HuH-7.5 (cell line): ENCODE measurements around the gene DDA1.

ENCODE experiments used
- DNase-seq: peaks from one replicate; pipeline ENCODE4 v3.0.0; 2011; ENCODE audit warnings: low spot score

The DDA1 gene

DNA sequence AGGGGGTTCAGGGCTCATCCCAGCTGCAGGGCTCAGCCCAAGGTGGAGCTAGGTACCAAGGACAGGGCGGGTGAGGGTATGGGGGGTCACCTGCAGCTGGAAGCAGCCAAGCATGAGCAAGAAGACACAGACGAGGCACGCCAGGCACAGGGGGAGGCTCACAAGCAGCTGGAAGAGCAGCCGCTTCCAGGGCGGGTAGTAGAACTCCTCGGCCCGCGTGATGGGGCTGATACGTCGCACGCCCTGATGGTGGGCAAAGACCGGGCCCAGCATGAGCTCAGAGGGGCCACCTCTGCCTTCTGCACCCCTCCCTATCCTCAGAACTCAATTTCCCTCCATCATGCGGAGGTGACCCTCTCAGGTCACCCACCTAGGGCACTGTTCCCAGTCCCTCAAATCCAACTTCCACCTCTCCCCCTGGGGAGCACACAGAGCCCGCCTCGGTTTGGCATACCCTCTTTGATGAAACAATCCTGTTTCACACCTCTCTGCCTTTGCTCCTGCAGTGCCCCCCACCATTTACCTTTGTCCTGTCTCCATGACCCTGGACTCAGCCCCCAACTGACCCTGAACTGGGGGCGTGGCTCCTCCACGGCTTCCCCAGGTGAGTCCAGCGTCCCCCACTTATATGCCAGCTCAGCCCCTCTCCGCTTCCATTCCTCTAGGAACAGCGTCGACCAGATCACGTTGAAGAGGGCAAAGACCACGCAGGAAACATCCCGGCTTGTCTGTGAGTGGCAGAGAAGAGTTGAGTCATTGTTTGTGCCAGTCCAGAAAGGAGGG, 21.1 kb downstream of the DDA1 start:
- DNase-seq: no peak

DNA sequence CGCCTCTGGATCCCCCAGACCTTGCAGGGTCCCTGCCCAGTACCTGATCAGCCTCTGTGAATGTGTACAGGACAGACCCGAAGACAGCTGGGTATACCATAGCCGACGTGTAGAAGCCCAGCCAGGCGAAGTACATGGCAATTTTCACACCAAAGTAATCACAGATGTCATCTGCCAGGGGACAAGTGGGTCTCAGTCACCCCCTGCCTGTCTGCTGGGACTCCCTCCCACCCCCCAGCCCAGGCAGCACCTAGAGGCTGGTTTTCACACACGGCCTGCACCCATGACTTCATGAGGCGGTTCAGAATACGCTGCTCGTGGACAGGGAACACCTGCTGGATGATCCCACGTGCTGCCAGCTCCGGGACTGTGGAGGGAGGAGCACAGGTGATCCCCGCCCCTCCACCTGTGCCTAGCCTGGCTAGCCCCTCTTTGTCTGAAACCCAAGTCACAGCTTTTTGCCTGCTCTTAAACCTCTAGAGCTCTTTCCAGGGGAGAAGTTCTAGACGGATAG, 21.7 kb downstream of the DDA1 start:
- DNase-seq: no peak

DNA sequence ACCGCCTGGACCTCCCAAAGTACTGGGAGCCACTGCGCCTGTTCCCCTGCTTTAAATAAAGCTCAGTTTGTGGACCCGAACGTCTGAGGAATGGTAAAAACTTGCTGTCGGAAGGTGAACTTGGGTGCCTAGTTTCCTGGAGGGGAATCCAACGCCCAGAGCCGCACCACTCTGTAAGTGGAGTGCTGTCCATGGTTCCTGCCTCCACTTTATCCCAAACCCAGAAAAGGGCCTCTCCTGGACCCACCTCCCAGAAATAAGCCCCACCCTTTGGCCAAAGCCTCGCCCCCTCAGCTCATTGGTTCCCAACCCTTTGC, 23.0 kb downstream of the DDA1 start:
- DNase-seq: no peak

DNA sequence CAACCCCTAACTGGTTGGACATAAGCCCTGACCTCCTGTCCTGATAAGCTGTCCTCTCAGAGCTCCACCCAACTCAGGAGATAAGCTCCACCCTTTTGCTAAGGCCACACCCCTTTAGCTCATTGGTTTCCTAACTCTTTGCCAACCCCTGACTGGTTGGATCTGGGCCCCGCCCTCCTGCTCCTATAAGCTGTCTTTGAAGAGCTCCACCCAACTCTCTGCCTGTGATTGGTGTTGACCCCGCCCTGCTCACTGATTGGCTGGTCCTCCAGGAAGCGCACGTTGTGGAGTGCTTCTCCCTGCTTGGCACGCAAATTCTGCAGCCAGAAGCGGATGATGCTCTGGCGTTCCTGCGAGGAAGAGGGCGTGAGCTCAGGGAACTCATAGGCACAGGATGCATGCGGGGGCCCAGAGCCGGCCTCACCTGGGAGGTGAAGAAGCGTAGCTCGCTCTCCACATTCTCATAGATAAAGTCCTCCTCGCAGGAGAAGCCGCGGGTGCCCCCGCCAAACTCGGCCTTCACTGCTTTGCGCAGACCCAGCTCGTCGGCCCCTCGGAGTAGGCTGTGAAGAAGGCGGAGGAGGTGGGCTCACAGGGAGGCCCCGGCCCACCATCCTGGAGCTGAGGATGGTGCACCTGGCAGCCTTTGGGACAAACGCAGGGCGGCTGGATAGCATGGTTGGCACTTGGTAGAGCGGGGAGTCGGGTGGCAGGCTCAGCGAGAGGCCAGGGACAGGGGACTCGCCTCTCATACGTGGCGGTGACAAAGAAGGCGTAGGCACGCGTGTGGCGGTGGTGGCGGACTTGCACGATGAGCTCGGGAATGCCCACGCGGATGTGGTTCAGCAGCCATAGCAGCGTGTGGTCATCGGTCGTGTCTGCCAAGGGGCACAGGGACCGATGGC, 23.6 kb downstream of the DDA1 start:
- DNase-seq: peak; percentile 74

DNA sequence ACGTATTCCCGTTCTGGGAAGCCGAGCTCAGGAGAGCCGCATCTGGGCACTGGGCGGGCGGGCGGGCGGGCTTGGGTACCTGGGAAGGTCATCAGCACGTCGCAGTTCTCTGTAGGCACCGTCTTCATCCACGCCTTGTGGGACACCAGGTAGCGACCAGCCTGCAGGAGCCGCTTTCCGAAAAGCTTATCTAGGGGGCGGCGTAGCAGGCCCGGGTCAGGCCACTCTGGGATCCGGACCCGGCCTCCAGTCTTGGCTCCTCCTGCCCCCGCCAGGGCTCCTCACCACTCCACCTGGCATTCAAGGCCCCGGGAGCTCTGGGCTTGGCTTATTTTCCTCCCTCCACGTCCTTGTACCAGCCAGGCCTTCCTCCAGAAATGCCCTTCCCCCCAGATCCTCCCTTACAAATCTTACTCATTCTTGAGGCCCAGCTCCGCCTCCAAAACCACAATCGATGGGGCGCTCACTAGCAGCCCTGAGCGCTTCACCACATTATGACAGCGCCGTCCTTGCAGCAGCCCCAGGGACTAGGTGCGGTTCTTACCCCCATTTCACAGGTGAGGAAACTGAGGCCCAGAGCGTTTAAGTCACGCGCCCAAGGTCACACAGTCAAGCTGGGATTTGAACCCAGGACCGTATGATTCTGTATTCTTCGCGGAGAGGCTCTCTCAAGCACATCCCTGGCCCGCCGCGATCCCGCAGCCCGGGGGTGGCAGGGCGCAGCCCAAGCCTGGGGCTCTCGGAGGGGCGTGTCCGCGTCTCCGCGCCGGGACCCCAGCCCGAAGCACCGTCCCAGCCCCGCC, 24.4 kb downstream of the DDA1 start:
- no peak for DNase-seq

DNA sequence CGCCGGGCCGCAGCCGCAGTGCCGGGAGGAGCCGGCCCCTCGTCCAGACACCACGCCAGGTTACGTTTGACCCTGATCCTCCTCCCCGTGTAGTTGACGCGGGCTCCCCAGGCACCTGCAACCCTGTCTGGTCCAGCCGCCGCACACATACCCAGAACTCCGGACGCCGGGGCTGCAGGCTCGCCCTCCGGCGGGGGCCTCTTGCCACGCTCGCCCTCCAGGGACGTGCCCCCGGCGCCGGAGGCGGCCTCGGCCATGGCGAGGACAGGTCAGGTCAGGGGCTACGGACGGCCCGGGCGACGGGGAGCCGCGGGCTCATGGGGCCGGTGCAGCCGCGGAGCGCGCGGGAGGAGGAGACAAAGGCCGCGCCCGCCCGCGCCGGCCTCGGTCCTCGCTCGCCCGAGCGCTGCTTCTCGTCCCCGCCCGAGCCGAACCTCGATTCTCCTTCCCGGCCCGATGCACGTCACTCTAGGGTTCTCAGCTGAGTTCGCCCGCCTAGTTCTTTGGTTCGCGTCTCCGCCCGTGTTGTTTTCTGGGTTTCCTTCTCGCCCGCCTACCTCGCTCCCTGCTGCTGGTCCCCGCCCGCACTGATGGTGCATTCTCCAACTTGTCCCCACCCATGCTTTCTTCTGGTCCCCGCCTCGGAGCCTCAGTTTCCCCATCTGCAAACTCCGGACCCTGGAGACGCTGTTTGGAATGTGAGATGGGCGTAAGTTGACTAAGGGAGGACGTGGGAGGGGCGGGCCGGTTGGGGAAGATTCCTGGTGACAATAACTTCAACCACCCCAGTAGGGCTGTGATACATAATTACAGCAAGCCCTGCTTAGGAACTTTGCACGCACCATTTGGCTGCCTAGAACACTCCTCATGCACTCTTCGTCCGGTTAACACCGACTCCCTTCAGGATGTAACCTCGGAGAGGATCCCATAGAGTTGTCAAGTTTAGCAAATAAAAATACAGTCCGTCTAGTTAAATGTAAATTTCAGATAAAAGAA, 25.3 kb downstream of the DDA1 start, which contains the start of gene ANO8:
Gene ANO8, minus strand, starts transcription at position 442 of the 996 bp plus-strand sequence. Its CDS starts 185 bp downstream, at position 257.
- DNase-seq: peak; percentile 99

DNA sequence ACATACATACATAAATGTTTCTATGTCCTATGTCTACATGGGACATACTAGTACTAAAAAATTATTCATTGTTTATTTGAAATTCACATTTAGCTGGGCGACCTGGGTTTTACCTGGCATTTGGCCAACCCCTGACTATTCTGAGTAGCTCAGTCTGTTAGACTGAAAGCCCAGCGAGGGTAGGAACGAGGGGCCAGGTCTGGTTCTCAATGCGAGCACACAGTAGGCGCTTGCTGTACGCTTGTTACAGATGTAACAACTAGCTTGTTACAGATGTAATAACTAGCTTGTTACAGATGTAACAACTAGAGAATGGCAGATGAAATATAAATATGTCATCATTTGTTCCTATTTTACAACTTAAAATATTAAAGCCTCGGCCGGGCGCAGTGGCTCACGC, 26.2 kb downstream of the DDA1 start:
- no peak for DNase-seq

DNA sequence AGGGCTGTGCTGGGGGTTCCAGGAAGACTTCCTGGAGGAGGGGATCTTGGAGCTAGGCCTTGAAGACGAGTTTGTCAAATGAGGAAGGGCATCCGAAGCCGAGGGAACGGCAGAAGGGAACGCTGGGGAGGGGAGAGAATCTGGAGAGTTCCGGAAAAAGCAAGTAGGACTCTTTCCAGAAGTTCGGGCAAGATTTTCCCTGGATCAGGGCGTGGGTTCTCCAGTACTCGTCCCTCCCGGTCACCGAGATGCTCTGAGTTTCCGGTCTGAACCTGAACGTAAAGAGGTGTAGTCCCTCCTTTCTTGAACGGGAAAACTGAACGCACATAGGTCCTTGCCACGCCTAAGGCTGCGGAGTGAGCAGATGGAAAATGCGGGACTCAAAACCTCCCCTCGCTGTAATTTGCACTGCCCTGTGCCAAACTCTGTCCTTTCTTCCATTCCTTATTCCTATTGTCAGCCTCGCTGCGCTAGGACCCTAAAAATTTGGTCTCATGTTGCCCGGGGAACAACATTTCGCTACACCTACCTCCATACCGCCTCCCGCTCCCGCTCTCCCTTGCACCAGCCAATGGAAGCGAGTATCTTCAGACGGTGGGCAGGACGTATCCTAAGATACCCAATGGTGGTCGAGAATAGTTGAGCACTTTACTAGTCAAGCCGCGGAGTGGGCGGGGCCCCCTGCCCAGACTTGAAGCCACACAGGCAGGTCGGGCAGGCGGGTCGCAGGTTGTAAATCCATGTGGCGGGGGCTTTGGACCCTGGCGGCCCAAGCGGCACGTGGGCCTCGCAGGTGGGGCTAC, 27.7 kb downstream of the DDA1 start, which contains the start of gene GTPBP3:
Gene GTPBP3, plus strand, starts transcription at position 682 of the 803 bp plus-strand sequence. Its CDS starts 59 bp downstream, at position 741.
- DNase-seq: peak; percentile 99

DNA sequence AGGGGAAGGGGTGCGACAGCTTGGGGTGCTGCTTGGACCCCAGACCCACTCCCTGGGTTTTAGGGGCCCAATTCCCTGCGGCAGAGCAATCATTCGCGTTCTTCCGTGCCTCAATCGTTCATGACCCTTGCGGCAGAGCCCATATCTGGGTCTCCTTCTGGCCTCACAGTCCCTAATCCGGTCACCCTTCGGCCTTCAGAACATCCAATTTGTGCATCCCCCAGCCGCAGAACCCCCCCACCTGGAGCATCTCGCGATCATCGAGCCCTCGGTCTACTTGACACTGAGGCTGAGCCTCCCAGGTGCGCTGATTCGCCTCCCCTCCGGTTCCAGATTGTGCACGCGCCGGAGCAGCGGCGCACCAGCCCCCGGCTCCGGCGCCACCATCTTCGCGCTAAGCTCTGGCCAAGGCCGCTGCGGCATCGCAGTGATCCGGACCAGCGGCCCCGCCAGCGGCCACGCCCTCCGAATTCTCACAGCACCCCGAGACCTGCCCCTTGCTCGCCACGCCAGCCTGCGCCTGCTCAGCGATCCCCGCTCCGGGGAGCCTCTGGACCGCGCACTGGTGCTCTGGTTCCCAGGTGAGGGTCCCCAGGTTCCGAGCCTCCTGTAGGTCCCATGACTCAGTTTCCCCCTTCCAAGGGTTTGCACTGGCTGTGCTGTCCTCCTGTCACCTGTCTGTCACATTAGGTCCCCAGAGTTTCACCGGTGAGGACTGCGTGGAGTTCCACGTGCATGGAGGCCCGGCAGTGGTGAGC, 28.5 kb downstream of the DDA1 start:
- DNase-seq: no peak

DNA sequence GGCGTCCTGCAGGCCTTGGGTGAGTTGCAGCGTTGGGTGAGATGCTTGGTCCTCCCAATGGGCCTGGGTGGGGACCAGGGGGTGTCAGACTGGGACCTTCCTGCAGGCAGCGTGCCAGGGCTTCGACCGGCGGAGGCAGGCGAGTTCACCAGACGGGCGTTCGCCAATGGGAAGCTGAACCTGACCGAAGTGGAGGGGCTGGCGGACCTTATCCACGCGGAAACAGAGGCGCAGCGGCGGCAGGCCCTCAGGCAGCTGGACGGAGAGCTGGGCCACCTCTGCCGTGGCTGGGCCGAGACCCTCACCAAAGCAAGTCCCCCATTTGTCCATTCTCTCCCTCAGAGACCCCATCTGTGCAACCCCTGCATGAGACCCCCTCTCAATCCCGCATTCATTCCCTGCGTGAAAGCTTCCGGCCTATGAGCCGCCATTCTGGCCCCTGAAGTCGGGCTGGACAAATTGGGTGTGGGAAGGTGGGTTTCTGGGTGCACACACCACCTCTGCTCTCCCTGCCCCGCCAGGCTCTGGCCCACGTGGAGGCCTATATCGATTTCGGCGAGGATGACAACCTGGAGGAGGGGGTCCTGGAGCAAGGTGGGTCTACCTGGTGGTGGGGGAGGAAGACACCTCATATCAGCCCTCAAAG, 29.2 kb downstream of the DDA1 start:
- DNase-seq: no peak

DNA sequence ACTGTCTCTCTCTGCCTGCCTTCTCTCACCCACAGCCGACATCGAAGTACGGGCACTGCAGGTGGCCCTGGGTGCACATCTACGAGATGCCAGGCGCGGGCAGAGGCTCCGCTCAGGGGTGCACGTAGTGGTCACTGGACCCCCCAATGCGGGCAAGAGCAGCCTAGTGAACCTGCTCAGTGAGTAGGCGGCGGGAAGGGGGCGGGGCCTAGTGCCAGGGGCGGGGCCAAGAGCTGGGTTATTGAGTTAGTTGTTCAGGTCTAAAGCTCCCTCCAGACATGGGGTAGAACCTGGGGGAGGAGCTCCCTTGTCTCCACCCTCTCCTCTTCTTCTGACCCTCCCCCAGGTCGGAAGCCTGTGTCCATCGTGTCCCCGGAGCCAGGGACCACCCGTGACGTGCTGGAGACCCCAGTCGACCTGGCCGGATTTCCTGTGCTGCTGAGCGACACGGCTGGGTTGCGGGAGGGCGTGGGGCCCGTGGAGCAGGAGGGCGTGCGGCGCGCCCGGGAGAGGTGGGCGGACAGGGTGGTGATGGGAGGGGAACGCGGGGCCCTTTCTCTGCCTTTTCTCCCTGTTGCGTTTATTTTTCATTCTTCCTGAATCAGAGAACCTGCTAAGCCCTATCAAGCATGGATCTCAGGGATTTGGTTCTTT, 29.9 kb downstream of the DDA1 start:
- no peak for DNase-seq

DNA sequence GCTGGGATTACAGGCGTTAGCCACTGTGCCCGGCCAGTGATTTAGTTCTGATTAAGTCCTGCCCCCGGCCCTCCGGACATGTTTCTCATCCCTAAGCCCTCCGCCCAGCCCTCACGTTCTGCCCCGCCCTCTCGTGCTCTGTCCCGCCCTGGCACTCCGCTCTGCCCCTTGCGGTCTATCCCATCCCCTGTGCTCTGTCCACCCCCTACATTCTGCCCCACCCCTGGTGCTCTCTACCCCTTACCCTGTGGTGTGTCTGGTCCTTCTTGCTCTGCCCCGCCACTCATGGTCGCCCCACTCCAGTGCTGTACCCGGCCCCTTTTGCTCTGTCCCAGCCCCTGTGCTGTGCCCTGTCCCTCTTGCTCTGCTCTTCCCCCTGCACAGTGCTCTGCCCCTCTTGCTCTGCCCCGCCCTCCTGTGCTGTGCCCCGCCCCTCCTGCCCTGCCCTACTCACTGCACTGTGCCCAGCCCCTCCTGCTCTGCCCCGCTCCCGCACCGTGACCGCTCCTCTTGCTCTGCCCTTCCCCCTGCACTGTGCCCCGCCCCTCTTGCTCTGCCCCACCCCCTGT, 31.0 kb downstream of the DDA1 start:
- DNase-seq: no peak

DNA sequence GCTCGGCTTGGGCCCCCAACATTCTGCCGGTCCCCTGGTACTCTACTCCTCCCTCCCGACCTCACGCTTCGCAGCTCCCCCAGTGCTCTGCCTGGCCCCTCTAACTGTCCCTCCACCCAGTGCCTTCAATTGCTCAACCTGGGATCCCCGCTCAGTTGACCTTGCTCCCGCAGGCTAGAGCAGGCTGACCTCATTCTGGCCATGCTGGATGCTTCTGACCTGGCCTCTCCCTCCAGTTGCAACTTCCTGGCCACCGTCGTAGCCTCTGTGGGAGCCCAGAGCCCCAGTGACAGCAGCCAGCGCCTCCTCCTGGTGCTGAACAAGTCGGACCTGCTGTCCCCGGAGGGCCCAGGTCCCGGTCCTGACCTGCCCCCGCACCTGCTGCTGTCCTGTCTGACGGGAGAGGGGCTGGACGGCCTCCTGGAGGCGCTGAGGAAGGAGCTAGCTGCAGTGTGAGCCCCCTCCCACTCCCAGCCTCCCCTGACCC, 31.6 kb downstream of the DDA1 start:
- DNase-seq: no peak

DNA sequence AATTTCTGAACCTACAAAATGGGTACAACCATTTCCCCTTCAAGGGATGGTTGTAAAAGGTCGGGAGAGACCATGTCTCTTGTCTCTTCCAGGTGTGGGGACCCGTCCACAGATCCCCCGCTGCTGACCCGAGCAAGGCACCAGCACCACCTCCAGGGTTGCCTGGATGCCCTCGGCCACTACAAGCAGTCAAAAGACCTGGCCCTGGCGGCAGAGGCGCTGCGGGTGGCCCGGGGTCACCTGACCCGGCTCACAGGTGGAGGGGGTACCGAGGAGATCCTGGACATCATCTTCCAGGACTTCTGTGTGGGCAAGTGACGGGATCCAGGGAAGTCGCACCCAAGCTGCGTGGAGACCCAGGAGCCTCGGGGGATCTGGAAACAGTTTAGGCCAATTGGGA, 32.0 kb downstream of the DDA1 start:
- no peak for DNase-seq

DNA sequence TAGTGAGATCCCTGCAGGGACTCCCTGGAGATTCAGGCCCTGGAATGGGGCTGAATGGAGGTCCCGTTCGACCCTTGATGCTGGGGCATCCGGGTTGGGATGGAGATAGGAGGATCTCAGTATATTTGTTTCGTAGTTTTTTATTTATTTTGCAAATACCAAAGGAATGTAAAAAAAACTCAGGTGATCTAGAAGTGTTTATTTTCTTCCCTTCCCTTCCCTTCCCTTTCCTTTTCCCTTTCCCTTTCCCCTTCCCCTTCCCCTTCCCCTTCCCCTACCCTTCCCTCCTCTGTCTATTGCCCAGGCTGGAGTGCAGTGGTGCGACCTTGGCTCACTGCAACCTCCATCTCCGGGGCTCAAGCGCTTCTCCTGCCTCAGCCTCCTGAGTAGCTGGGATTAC, 32.5 kb downstream of the DDA1 start:
- no peak for DNase-seq

DNA sequence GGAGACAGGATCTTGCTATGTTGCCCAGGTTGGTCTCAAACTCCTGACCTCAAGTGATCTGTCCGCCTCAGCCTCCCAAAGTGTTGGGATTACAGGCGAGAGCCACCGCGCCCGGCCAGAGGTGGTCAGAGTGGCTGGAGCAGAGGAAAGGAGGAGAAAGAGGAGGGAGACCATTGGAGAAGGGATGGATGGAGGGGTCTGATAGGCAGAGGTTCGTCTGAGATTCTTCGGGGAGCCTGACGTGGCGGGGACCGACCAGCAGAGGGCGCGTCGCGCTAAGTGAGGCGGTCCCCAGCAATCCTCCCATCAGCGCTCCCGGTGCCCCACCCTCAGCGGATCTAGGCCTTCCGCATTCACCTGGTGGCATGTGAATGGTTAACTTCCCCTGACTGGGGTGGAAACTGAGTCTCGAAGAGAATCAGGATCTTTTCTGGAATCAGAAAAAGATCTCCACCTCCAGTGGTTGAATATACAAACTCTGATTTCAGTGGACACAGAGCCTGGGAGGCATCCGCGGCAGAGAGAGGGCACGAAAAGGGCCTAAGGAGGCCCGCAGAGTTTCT, 36.8 kb downstream of the DDA1 start:
- DNase-seq: peak; percentile 80

DNA sequence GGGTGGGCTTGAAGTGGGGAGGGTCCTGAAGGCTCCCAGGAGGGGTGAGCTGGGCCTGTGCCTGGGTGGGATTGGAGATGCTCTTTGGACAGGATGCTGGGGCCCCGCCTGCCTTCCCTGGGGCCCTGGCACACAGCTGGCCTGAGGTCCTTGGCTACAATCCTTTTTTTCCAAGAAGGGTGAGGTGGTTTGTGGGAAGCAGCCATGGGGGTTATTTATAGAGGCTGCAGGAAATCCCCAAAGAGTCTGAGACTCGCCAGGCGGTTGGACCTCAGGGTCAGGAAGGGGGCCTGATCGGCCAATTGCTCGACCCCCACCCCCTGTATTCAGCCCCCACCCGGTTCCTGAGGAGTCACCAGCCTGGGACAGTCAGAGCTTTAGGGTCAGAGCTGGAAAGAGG, 38.0 kb downstream of the DDA1 start:
- no peak for DNase-seq
